ENCODE data around the gene LRRC38.

DNA sequence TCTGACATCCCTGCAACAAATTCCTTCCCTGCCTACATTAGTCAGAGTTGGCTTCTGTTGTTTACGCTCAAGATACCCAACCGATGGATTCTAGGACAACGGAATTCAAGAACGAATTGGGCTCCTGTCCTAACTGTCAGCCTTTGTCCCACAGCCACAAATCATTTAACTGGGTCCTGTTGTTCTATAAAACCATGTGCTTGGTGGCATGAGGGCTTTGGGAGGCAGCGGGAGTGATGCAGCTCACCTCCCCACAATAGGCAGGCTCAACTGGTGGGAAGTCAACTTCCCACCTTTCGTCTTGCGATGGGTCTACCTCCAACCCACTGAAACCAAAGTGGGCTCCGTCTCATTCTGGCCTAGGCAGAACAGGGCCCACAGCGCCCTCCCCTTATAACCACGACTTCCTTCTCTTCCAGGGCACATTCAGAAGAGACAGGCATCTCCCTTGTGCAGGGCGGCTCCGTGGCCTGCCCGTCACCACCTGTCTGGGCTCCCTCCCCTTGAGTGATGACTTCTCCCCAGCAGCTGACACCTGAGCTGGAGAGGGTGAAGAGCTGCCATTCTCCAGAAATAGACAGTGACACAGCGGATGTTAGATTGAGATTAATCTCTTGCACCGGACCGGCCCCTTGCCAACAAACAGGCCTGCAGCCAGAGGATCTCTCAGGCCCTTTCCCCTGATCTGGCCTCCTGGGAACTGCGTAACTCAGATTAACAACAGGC lies 26.5 kb downstream of the LRRC38 start:
- TF ChIP-seq CTCF (IDR thresholded peaks at IDR 0.05) (no peak), POLR2A (IDR thresholded peaks at IDR 0.05) (no peak), EP300 (IDR thresholded peaks at IDR 0.05) (no peak)

All from upper lobe of left lung (tissue), 4 donors.